ENCODE data around the gene DNAH10. TPM values are rescaled to one million over a fixed set of nuclear protein-coding genes. Genes with fewer than 3 reads are reported as not detected.

DNAH10 gene
- polyA plus RNA-seq, 1 donor from 2014 or later = 0.40 TPM

DNA sequence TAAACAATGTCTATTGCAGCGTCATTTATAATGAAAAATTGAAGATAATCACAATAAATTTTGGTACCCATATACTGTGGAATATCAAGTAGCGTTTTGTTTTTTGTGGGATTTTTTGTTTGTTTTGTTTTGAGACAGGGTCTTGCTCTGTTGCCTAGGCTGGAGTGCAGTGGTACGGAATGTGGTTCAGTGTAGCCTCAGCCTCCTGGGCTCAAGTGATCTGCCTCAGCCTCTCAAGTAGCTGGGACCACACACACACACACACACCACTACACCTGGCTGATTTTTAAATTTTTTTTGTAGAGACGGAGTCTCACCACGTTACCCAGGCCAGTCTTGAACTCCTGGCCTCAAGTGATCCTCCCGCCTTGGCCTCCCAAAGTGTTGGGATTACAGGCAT, 217.5 kb downstream of the DNAH10 start:
- H3K4me1 Mint-ChIP-seq = peaks cover 9 to 12% (median 10%) of the 10 kb centered on the region in 3 donors
- H3K36me3 Mint-ChIP-seq = peaks cover 1% of the 10 kb centered on the region
- H3K9me3 Mint-ChIP-seq = no peaks in the 10 kb centered on the region
- H3K4me3 Mint-ChIP-seq = no peak overlapping the region
- no peak overlapping the region for H3K27ac Mint-ChIP-seq
- H3K27me3 Mint-ChIP-seq = no peaks in the 10 kb centered on the region

DNA sequence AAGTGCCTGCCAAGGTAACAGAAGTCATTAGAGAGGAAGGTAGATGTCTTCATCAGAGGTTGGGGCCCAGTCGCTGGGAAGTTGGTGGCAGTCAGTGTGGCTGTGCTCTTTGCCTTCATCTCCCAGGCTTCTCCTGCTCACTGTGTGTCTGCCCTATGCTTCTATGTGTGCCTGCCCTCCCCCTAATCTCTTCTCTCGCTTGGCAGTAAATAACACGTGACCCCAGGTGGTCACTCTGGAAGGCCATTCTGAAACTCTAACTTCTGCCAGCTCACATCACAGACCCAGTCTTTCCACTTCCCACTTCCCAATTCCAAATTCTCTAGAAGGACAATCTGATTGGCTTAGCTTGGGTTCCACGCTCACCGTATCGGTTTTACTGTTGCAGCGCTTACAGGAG, 220.2 kb downstream of the DNAH10 start:
- peak overlapping the region in 1 of 3 donors; percentile 26 for H3K27ac Mint-ChIP-seq
- H3K4me3 Mint-ChIP-seq = no peak overlapping the region
- no peaks in the 10 kb centered on the region for H3K9me3 Mint-ChIP-seq
- peaks cover 1% of the 10 kb centered on the region for H3K36me3 Mint-ChIP-seq
- peaks cover 15 to 19% (median 16%) of the 10 kb centered on the region in 3 donors for H3K4me1 Mint-ChIP-seq
- no peaks in the 10 kb centered on the region for H3K27me3 Mint-ChIP-seq

DNA sequence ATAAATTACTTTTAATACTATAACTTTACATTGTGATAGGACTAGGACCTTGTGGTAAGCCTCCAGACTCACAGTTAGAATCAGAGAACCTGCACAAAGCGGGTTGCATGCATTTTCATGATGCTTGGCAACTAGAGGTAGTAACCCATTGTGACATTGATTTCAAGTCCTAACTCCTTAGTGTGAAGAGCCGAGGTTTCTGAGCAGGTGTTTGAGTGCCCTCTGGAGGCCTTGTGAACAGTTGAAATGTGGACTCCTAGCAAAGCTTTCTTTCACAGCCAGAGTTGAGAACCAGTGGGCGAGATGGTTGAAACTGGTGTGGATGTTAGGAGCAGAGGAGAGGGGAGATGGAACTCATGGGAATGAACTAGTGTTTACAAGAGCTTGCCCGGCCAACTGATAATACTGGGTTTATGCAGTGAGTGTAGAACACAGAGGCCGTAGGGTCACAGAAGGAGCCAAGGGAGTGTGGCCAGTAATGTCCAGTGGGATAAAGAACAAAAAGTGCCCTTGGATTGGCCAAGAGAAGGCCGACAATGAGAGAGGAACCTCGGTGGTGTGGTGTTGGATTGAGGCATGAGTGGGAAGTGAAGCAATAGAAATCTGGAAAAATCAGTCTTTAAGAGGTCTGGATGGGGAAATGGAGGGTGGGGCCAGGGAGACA, 221.9 kb downstream of the DNAH10 start:
- Mint-ChIP-seq H3K9me3 (no peaks in the 10 kb centered on the region), H3K27ac (no peak overlapping the region), H3K4me1 (peaks cover 16 to 20% (median 17%) of the 10 kb centered on the region in 3 donors), H3K27me3 (no peaks in the 10 kb centered on the region), H3K4me3 (no peak overlapping the region), H3K36me3 (peaks cover 1% of the 10 kb centered on the region)

DNA sequence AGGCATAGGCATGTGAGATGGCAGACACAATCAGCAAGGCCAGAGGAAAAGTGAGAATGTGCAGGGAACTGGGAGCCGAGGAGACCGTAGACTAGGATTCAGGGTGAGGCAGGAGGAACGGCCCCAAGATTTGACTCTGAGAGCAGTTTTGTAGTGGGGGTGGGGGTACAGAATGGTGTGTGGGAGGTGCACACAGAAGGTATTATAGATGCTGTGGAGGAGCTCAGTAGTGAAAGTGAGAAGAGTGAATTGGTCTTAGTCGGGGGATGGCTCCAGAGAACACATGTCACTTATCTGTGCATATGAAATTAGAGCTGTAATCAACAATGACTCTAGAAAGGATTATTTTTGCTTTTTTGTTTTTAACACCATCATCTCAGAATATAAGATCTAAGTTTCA, 222.8 kb downstream of the DNAH10 start:
- Mint-ChIP-seq H3K27me3 (no peaks in the 10 kb centered on the region), H3K27ac (peak overlapping the region in 1 of 3 donors; percentile 90), H3K36me3 (peaks cover 1% of the 10 kb centered on the region), H3K9me3 (no peaks in the 10 kb centered on the region), H3K4me3 (no peak overlapping the region), H3K4me1 (peaks cover 17 to 22% (median 21%) of the 10 kb centered on the region in 3 donors)

Other genes starting within 250 kb of the DNAH10 start
- 0.08 TPM for gene RILPL1, start 228.6 kb upstream of the DNAH10 start, polyA plus RNA-seq
- 216 TPM for gene TMED2, start 177.7 kb upstream of the DNAH10 start, polyA plus RNA-seq
- gene DDX55, start 160.2 kb upstream of the DNAH10 start, polyA plus RNA-seq = 23.5 TPM
- 59.9 TPM for gene EIF2B1, start 128.6 kb upstream of the DNAH10 start, polyA plus RNA-seq
- gene GTF2H3, start 128.5 kb upstream of the DNAH10 start, polyA plus RNA-seq = 22.7 TPM
- 0.43 TPM for gene TCTN2, start 91.2 kb upstream of the DNAH10 start, polyA plus RNA-seq
- gene ATP6V0A2, start 49.9 kb upstream of the DNAH10 start, polyA plus RNA-seq = 16.9 TPM
- 27.8 TPM for gene CCDC92, start 210.5 kb downstream of the DNAH10 start, polyA plus RNA-seq
- gene ZNF664, start 210.9 kb downstream of the DNAH10 start, polyA plus RNA-seq = 10.3 TPM

Data from IgD-negative memory B cell (primary cell).